DMS114 treated with DMSO at 0.1 percent for 48 hours (cell line): Measurements from ENCODE around the gene NDUFAF5.

ENCODE experiments used
- DNase-seq: peaks from one replicate; lab custom pipeline; 2025; ENCODE audit not compliant: unreplicated experiment; lab: John Stamatoyannopoulos, UW

NDUFAF5 gene

GRCh38 chr20:13775867-13776266 lies 9.0 kb upstream of the NDUFAF5 start:
- DNase-seq: no peak

GRCh38 chr20:13777171-13777601 lies 7.6 kb upstream of the NDUFAF5 start:
- DNase-seq: no peak

GRCh38 chr20:13778827-13779226 lies 6.0 kb upstream of the NDUFAF5 start:
- DNase-seq: no peak

GRCh38 chr20:13783528-13783927 lies 1.3 kb upstream of the NDUFAF5 start:
- DNase-seq: no peak

GRCh38 chr20:13784271-13784892 lies 446 bp upstream of the NDUFAF5 start:
- DNase-seq: no peak

GRCh38 chr20:13786143-13786828 lies 1.5 kb downstream of the NDUFAF5 start:
- DNase-seq: no peak

GRCh38 chr20:13788167-13788834 lies 3.5 kb downstream of the NDUFAF5 start:
- DNase-seq: peak; percentile 8

- DNase-seq: no peak
These were observed 5.9 kb downstream of the NDUFAF5 start for GRCh38 chr20:13790708-13791107.

- DNase-seq: no peak
These were observed 7.0 kb downstream of the NDUFAF5 start for GRCh38 chr20:13791540-13792459.

- no peak for DNase-seq
These were observed 8.2 kb downstream of the NDUFAF5 start for GRCh38 chr20:13793001-13793400.

- DNase-seq: no peak
These were observed 9.8 kb downstream of the NDUFAF5 start for GRCh38 chr20:13794667-13795066.

- DNase-seq: no peak
These were observed 14.2 kb downstream of the NDUFAF5 start for GRCh38 chr20:13799040-13799439.

- no peak for DNase-seq
These were observed 15.1 kb downstream of the NDUFAF5 start for GRCh38 chr20:13799974-13800373.

- DNase-seq: no peak
These were observed 15.9 kb downstream of the NDUFAF5 start for GRCh38 chr20:13800728-13801134.

GRCh38 chr20:13809373-13809772 lies 24.5 kb downstream of the NDUFAF5 start:
- DNase-seq: no peak

GRCh38 chr20:13809855-13810254 lies 25.0 kb downstream of the NDUFAF5 start:
- DNase-seq: no peak

GRCh38 chr20:13810446-13810845 lies 25.6 kb downstream of the NDUFAF5 start:
- no peak for DNase-seq

- DNase-seq: no peak
These were observed 29.1 kb downstream of the NDUFAF5 start for GRCh38 chr20:13813910-13814309.

- no peak for DNase-seq
These were observed 29.8 kb downstream of the NDUFAF5 start for GRCh38 chr20:13814672-13815071.

- no peak for DNase-seq
These were observed 31.9 kb downstream of the NDUFAF5 start for GRCh38 chr20:13816757-13817156.

GRCh38 chr20:13817342-13817741 lies 32.5 kb downstream of the NDUFAF5 start:
- no peak for DNase-seq
